Psoas muscle (tissue), 8 donors: ENCODE data around the gene FXN. TPM values are rescaled to one million over a fixed set of nuclear protein-coding genes. Genes with fewer than 3 reads are reported as not detected.
"Not testable (repeated sequence)": the region's sequence is repeated elsewhere in the genome, so short reads cannot be mapped to it uniquely, and the experiment has no call there.

Experiments
- ATAC-seq, 4 donors: fragments of 200-7000 bp; cut with Tn5 transposase; one replicate each; pipeline ENCODE4 v1.9.1; 2020; ENCODE audit warnings: moderate library complexity in 3 of 4, mild to moderate bottlenecking in 2 of 4
- DNase-seq, 2 donors: peaks; one replicate each; pipeline ENCODE4 v3.0.0-alpha.2; 2020
- H3K27ac ChIP-seq: fragments of 200-600 bp; one replicate; pipeline ENCODE4 v1.8.0; 2022
- H3K27me3 ChIP-seq, 3 donors: fragments of 200-600 bp in 1 of 3; one replicate each; pipeline versions ENCODE4 v1.6.1 to v1.8.0; 2013 to 2022; ENCODE audit warnings: low read length in 2 of 3, mild to moderate bottlenecking in 2 of 3, moderate library complexity in 1 of 3; ENCODE audit not compliant: insufficient read depth in 3 of 3
- H3K36me3 ChIP-seq, 2 donors: fragments of 200-600 bp in 1 of 2; one replicate each; pipeline versions ENCODE4 v1.6.1 to v1.8.0; 2013 to 2022; ENCODE audit warnings: low read depth in 1 of 2, mild to moderate bottlenecking in 1 of 2, moderate library complexity in 1 of 2; ENCODE audit not compliant: insufficient read depth in 1 of 2
- H3K4me1 ChIP-seq: fragments of 200-600 bp; one replicate; pipeline ENCODE4 v1.8.0; 2022
- H3K4me3 ChIP-seq: fragments of 200-600 bp; one replicate; pipeline ENCODE4 v1.8.0; 2022; ENCODE audit warnings: mild to moderate bottlenecking
- H3K9me3 ChIP-seq: fragments of 200-600 bp; one replicate; pipeline ENCODE4 v1.8.0; 2022
- WGBS, 3 donors: extraction: QIAGEN DNeasy Blood & Tissue Kit; methylation state at CpG; one replicate each; pipeline versions ENCODE4 v1.1.6 to v1.1.7; 2013; 5-methylcytosine and 5-hydroxymethylcytosine counted together
- intact Hi-C, 2 donors: fragments of 100-400 bp; cut with DNase I; formaldehyde crosslinking; loops; one replicate each; pipeline versions ENCODE4 v1.11.0 to v1.14.2; 2022
- long read RNA-seq, 2 donors: library from polyadenylated mRNA; unstranded; transcript quantifications; one replicate each; pipeline ENCODE4 v2.0.0, GENCODE V29; 2021
- polyA plus RNA-seq, 3 donors: library from polyadenylated mRNA; stranded (reverse); fragments of 200-250 nt; gene quantifications; one replicate each; pipeline ENCODE4 v1.2.3, GENCODE V29; 2013
- total RNA-seq, 4 donors: library from RNA; stranded (reverse); fragmentation: NEBNext Ultra II Directional in 2 of 4; extraction: Animal tissue kit (Norgen Biotek cat#: 25700) in 2 of 4; gene quantifications; one replicate each; pipeline versions ENCODE4 v1.2.1 to v1.2.4, GENCODE V29; 2021 to 2023
- TF ChIP-seq, protein P1 (sequence below): fragments of 200-600 bp; IDR thresholded peaks from one replicate; pipeline ENCODE4 v1.8.0; 2022; ENCODE audit warnings: antibody characterized with exemption
- donor health status: healthy with polysubstance abuse.
- donor health status: DM: no; HTN: no; CAD: no; lungs with moderate emphysema.
- donor health status: Bipolar disorder and iron deficiency.
- donor health status: healthy.
- donor health status: DM: yes; HTN: yes; CAD: no.
- donor health status: DM: no; HTN: no; CAD: no.
- donor health status: DM: no; HTN: no; CAD: no.
- donor health status: DM: yes; HTN: yes; CAD: no.

The FXN gene
- total RNA-seq (10 to 100 TPM; 17.9 to 25.0 (median 18.7) TPM), polyA plus RNA-seq (10 to 100 TPM; 10.4 to 21.7 (median 19.0) TPM)
- long read RNA-seq, donor 1, full-length matches to known transcripts = 13 of 14 reads
- long read RNA-seq, donor 1, partial matches to known transcripts = 0 of 14 reads
- long read RNA-seq, donor 1, other reads (novel, unspliced or antisense) = 1 of 14 reads
- long read RNA-seq, donor 2, full-length matches to known transcripts = 19 of 20 reads
- long read RNA-seq, donor 2, partial matches to known transcripts = 0 of 20 reads
- long read RNA-seq, donor 2, other reads (novel, unspliced or antisense) = 1 of 20 reads

DNA sequence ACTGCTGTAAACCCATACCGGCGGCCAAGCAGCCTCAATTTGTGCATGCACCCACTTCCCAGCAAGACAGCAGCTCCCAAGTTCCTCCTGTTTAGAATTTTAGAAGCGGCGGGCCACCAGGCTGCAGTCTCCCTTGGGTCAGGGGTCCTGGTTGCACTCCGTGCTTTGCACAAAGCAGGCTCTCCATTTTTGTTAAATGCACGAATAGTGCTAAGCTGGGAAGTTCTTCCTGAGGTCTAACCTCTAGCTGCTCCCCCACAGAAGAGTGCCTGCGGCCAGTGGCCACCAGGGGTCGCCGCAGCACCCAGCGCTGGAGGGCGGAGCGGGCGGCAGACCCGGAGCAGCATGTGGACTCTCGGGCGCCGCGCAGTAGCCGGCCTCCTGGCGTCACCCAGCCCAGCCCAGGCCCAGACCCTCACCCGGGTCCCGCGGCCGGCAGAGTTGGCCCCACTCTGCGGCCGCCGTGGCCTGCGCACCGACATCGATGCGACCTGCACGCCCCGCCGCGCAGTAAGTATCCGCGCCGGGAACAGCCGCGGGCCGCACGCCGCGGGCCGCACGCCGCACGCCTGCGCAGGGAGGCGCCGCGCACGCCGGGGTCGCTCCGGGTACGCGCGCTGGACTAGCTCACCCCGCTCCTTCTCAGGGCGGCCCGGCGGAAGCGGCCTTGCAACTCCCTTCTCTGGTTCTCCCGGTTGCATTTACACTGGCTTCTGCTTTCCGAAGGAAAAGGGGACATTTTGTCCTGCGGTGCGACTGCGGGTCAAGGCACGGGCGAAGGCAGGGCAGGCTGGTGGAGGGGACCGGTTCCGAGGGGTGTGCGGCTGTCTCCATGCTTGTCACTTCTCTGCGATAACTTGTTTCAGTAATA, at the start of gene FXN:
Gene FXN, plus strand, starts transcription at position 315 of the 871 bp plus-strand sequence. Its CDS starts 31 bp downstream, at position 346.
- H3K36me3 ChIP-seq = no peaks in the 10 kb centered on the region
- TF ChIP-seq, protein P1, sequence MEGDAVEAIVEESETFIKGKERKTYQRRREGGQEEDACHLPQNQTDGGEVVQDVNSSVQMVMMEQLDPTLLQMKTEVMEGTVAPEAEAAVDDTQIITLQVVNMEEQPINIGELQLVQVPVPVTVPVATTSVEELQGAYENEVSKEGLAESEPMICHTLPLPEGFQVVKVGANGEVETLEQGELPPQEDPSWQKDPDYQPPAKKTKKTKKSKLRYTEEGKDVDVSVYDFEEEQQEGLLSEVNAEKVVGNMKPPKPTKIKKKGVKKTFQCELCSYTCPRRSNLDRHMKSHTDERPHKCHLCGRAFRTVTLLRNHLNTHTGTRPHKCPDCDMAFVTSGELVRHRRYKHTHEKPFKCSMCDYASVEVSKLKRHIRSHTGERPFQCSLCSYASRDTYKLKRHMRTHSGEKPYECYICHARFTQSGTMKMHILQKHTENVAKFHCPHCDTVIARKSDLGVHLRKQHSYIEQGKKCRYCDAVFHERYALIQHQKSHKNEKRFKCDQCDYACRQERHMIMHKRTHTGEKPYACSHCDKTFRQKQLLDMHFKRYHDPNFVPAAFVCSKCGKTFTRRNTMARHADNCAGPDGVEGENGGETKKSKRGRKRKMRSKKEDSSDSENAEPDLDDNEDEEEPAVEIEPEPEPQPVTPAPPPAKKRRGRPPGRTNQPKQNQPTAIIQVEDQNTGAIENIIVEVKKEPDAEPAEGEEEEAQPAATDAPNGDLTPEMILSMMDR = peak; percentile 99
- peak within 1 kb of the TSS; percentile 92 for H3K4me3 ChIP-seq
- DNase-seq (peak; percentile 85 to 91), ATAC-seq (peak; percentile 96 to 97 (median 96))
- H3K27me3 ChIP-seq = no peaks in the 10 kb centered on the region
- H3K4me1 ChIP-seq = no peaks in the 10 kb centered on the region
- peak within 1 kb of the TSS; percentile 92 for H3K27ac ChIP-seq
- H3K9me3 ChIP-seq = no peaks in the 10 kb centered on the region
- 1% methylated on average over 65 to 75 of the region's 75 CpGs for WGBS, 3 donors
- intact Hi-C loops = loop anchor here in 1 of 2 donors (5.0 kb wide), 1 partner anchor 157 kb away; no protein-coding TSS in a partner anchor

DNA sequence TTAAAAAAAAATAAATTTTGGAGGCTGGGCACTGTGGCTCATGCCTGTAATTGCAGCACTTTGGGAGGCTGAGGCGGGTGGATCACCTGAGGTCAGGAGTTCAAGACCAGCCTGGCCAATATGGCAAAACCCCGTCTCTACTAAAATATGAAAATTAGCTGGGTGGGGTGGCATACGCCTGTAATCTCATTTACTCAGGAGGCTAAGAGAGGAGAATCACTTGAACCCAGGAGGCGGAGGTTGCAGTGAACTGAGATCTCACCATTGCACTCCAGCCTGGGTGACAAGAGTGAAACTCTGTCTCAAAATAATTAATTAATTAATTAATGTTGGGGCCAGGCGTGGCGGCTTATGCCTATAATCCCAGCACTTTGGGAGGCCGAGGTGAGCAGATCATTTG, 48.6 kb upstream of the FXN start:
- WGBS, 3 donors = 92 to 96% (median 95%) methylated on average over 7 of the region's 7 CpGs
- intact Hi-C loops, H3K27ac ChIP-seq, ATAC-seq, H3K36me3 ChIP-seq, H3K9me3 ChIP-seq, H3K4me3 ChIP-seq, DNase-seq, H3K27me3 ChIP-seq: not testable (repeated sequence)
- H3K4me1 ChIP-seq = peaks cover 15% of the 10 kb centered on the region

DNA sequence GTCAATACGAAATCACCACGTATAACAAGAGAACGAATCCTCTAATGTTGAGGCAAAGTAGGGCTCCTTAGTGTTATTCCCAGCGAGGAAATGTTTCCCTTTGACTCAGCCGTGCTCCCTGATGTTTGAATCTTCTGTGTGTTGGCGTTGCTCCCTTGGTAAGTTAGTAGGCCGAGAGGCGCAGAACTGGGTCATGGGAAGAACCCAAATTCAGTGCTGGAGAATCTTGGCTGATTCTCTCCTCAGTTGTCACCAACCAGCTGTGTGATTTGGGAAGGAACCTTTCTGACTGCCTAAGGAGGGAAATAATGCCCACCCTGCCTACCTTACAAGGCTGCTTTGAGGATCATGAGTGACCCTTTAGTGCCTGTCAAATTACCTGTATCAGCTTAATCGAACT, 44.1 kb upstream of the FXN start:
- intact Hi-C loops = no loop called here
- no peak for ATAC-seq

DNA sequence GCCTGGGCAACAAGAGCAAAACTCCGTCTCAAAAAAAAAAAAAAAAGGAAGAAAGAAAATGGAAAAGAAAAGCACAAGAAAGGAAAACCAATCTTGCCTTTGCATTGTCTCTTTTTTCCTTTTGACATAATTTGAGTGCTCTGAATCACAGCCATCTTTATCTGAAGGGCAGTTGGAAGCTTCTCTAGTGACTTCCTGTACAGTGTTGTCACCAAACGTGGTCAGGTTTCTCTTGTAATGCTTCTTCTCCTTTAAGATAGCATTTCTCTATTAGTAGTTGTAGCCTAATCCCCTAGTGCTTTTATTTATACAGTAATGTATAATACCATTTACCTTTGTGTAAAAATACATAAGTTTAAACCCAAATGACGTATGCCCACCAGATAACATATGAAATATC, 39.8 kb upstream of the FXN start:
- DNase-seq (no peak), ATAC-seq (no peak)
- WGBS, 3 donors = 66 to 76% (median 68%) methylated on average over 3 of the region's 3 CpGs
- H3K9me3 ChIP-seq = no peaks in the 10 kb centered on the region
- H3K27ac ChIP-seq = no peak overlapping the region
- H3K36me3 ChIP-seq = no peaks in the 10 kb centered on the region
- TF ChIP-seq, protein P1 = no peak
- intact Hi-C loops = no loop called here
- no peaks in the 10 kb centered on the region for H3K4me1 ChIP-seq
- no peak overlapping the region for H3K4me3 ChIP-seq
- H3K27me3 ChIP-seq = no peaks in the 10 kb centered on the region

More for the DNA sequence above, 44.1 kb upstream of the FXN start:
- DNase-seq = no peak
- TF ChIP-seq, protein P1 = no peak
- no peaks in the 10 kb centered on the region for H3K36me3 ChIP-seq
- no peak overlapping the region for H3K27ac ChIP-seq
- 60 to 91% (median 68%) methylated on average over 9 of the region's 9 CpGs for WGBS, 3 donors
- H3K9me3 ChIP-seq = no peaks in the 10 kb centered on the region
- H3K4me3 ChIP-seq = no peak overlapping the region
- H3K27me3 ChIP-seq = no peaks in the 10 kb centered on the region
- no peaks in the 10 kb centered on the region for H3K4me1 ChIP-seq

DNA sequence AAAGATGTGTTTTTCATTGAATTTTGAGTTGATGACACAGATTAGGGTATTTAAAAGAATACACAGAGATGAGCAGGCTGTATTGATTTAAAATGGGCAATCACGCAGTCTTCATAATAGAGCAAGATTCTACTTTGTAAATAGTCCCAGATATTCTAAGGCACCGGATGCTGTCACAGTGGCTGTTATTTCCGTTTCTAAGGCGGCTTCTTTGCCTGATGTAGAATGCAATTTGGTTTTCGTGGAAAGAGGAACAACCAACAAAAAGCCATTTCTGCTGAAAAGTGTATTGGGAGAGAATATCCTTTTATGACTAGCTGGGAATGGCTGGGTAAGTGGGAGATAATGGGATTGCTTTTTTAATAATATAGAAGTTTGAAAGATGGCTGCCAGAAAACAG, 39.1 kb upstream of the FXN start:
- TF ChIP-seq, protein P1 = no peak
- intact Hi-C loops = no loop called here
- H3K4me3 ChIP-seq = no peak overlapping the region
- no peak for DNase-seq
- H3K9me3 ChIP-seq = no peaks in the 10 kb centered on the region
- no peak overlapping the region for H3K27ac ChIP-seq
- ATAC-seq = no peak
- no peaks in the 10 kb centered on the region for H3K4me1 ChIP-seq
- WGBS, 3 donors = 81 to 84% (median 84%) methylated on average over 5 of the region's 5 CpGs
- H3K36me3 ChIP-seq = no peaks in the 10 kb centered on the region
- H3K27me3 ChIP-seq = no peaks in the 10 kb centered on the region
